ENCODE results near the gene STARD9. TPM values are rescaled to one million over a fixed set of nuclear protein-coding genes. Genes with fewer than 3 reads are reported as not detected.
"Not testable (repeated sequence)": the region's sequence is repeated elsewhere in the genome, so short reads cannot be mapped to it uniquely, and the experiment has no call there.

The STARD9 gene
- total and polyA plus RNA-seq, 2 of the 13 experiments (the other 11 are each of a cell fraction or from before 2014, with no cell fraction given): 5.3 to 7.5 TPM

DNA sequence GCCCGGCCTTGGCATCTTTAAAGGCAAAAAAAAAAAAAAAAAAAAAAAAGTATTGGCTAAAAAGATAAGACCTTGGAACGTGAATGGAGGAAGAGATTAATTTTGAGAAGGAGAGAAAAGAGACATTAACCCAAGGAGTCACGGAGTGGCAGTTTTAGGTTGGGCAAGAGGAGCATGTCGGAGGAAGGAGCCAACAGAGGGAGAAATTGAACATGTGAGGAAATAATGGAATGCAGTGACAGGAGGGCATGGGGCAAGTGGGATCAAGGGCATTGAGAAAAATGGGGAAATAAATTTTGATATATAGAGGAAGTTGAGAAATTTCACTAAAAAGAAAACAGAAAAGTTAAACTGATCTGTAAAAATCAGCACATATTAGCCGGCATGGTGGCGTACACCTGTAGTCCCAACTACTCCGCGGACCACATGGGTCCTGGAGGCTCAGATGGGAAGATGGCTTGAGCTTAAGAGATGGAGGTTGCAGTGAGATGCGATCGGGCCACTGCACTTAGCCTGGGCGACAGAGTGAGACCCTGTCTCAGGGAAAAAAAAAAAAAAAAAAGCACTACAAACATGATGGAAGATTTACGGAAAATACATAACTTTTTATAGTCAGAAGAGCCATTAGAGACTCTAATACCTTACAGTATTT, 25.5 kb upstream of the STARD9 start (continued):
- TF ChIP-seq, protein P1, sequence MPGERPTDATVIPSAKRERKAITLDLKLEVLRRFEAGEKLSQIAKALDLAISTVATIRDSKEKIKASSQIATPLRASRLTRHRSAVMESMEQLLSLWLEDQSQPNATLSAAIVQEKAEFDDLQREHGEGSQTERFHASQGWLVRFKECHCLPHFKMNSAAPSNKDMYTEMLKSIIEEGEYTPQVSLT (CRISPR knock-in tag; IDR thresholded peaks at IDR 0.05; ENCODE audit: borderline replicate concordance, low read depth): no peak
- no peak for TF ChIP-seq ONECUT2 (CRISPR knock-in tag; IDR thresholded peaks at IDR 0.05)
- no peak for TF ChIP-seq FOXM1 (CRISPR knock-in tag; IDR thresholded peaks at IDR 0.05)
- no peak for TF ChIP-seq ZNF564 (CRISPR knock-in tag; IDR thresholded peaks at IDR 0.05)
- no peak for TF ChIP-seq MAFG (CRISPR knock-in tag; IDR thresholded peaks at IDR 0.05)

DNA sequence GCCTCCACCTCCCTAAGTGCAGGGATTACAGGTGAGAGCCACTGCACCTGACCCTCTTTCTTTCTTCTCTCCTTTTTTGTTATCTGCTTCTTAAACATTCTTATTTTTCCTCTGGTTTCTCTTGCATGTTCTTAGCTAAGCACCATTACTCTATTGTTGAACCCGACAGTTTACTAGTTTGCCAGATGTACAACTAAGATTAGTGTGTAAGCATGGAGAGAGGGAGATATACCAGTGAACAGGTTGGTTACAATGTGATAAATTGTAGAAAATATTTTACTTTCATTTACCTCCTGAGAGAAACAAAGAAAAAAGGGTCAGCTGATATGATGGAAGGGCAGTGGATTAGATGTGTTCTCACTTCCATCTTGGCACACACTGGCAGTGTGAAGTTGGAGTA, 21.9 kb upstream of the STARD9 start:
- H2AFZ ChIP-seq (ENCODE audit: low read length): no peak overlapping the region
- FAIRE-seq: no peak
- H3K79me2 ChIP-seq (ENCODE audit: insufficient read depth, low read length): peaks cover 38% of the 10 kb centered on the region
- no peak overlapping the region for H3K4me2 ChIP-seq (ENCODE audit: low read depth, low read length)
- H3K9ac ChIP-seq (ENCODE audit: insufficient read depth, low read depth, low read length): no peak overlapping the region
- H3K27ac ChIP-seq (ENCODE audit: extremely low read length, insufficient read depth, low read length): no peak overlapping the region
- no peaks in the 10 kb centered on the region for H3K9me3 ChIP-seq (ENCODE audit: low read length)
- H3K27me3 ChIP-seq (ENCODE audit: control insufficient read depth in 1 of 2, insufficient read depth in 2 of 2, low read length in 2 of 2): no peaks in the 10 kb centered on the region; a peak in 1 of 5 replicates
- H3K36me3 ChIP-seq (replicated peaks in 1 of 2; ENCODE audit: control insufficient read depth in 1 of 2, insufficient read depth in 2 of 2, low read length in 2 of 2): no peaks in the 10 kb centered on the region
- DNase-seq (ENCODE audit: low spot score): no peak
- no TSS peak for BruUV-seq (replicated peaks)
- ChIA-PET POLR2A (no interaction called here), CTCF (ENCODE audit: low intra/inter-chr PET ratio, low total read pairs) (no interaction called here)
- no peak for TF ChIP-seq BRCA1 (CRISPR knock-in tag; IDR thresholded peaks at IDR 0.05)
- H4K20me1 ChIP-seq (ENCODE audit: insufficient read depth, low read length): no peaks in the 10 kb centered on the region
- in situ Hi-C loops (cut with HindIII; ENCODE audit: extremely low pct_ligation_motif_present, low pct_unique_long_range_greater_than_20kb) (no loop called here), intact Hi-C loops (cut with micrococcal nuclease; ENCODE audit: unreplicated experiment) (no loop called here)
- WGBS (ENCODE audit: low lambda C conversion rate): 93% methylated on average over 1 of the region's 1 CpG
- no peak for ATAC-seq
- no peak overlapping the region for H3K4me3 ChIP-seq (replicated peaks in 1 of 3; ENCODE audit: insufficient read depth in 1 of 3, low read depth in 2 of 3, low read length in 3 of 3)
- H3K4me1 ChIP-seq (ENCODE audit: insufficient read depth, low read length): peaks cover 21% of the 10 kb centered on the region

DNA sequence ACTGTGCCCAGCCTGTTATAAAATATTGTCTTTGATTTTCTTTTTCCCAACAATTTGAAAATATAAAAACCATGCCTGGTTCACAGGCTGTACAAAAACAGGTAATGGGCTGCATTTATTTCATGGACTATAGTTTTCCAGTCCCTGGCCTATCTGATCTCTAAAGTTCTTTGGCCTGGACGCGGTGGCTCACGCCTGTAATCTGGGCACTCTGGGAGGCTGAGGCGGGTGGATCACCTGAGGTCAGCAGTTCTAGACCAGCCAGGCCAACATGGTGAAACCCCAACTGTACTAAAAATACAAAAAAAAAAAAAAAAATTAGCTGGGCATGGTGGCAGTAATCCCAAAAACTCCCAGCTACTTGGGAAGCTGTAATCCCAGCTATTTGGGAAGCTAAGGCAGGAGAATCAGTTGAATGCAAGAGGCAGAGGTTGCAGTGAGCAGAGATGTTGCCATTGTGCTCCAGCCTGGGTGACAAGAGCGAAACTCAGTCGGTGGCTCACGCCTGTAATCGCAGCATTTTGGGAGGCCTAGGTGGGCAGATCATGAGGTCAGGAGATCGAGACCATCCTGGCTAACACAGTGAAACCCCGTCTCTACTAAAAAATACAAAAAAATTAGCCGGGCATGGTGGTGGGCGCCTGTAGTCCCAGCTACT, 18.7 kb upstream of the STARD9 start:
- intact Hi-C loops (cut with micrococcal nuclease; ENCODE audit: unreplicated experiment); ATAC-seq; POLR2A ChIA-PET; H3K9me3 ChIP-seq (ENCODE audit: low read length); H2AFZ ChIP-seq (ENCODE audit: low read length); in situ Hi-C loops (cut with HindIII; ENCODE audit: extremely low pct_ligation_motif_present, low pct_unique_long_range_greater_than_20kb); H3K9ac ChIP-seq (ENCODE audit: insufficient read depth, low read depth, low read length); DNase-seq (ENCODE audit: low spot score); CTCF ChIA-PET (ENCODE audit: low intra/inter-chr PET ratio, low total read pairs); FAIRE-seq; H3K27me3 ChIP-seq (ENCODE audit: control insufficient read depth in 1 of 2, insufficient read depth in 2 of 2, low read length in 2 of 2); H3K4me3 ChIP-seq (replicated peaks in 1 of 3; ENCODE audit: insufficient read depth in 1 of 3, low read depth in 2 of 3, low read length in 3 of 3); H3K4me2 ChIP-seq (ENCODE audit: low read depth, low read length); H4K20me1 ChIP-seq (ENCODE audit: insufficient read depth, low read length); H3K4me1 ChIP-seq (ENCODE audit: insufficient read depth, low read length); BruUV-seq (replicated peaks); H3K27ac ChIP-seq (ENCODE audit: extremely low read length, insufficient read depth, low read length): not testable (repeated sequence)
- peaks cover 17% of the 10 kb centered on the region for H3K79me2 ChIP-seq (ENCODE audit: insufficient read depth, low read length)
- H3K36me3 ChIP-seq (replicated peaks in 1 of 2; ENCODE audit: control insufficient read depth in 1 of 2, insufficient read depth in 2 of 2, low read length in 2 of 2): peaks cover 2 to 24% of the 10 kb centered on the region in 2 experiments; a peak in 4 of 5 replicates
- 97% methylated on average over 12 of the region's 12 CpGs for WGBS (ENCODE audit: low lambda C conversion rate)
